Esophagus (tissue), 2 donors: Measurements from ENCODE around the gene CC2D2A. TPM values are rescaled to one million over a fixed set of nuclear protein-coding genes. Genes with fewer than 3 reads are reported as not detected.

ENCODE experiments used
- H3K27ac ChIP-seq, 2 donors: one replicate each; pipeline ENCODE4 v1.5.1; 2013; ENCODE audit warnings: low read depth in 2 of 2, mild to moderate bottlenecking in 2 of 2, inconsistent platforms in 1 of 2, low read length in 1 of 2, moderate library complexity in 1 of 2
- H3K27me3 ChIP-seq, 2 donors: one replicate each; pipeline ENCODE4 v1.6.1; 2013; ENCODE audit warnings: low read length in 2 of 2, control low read depth in 1 of 2, mild to moderate bottlenecking in 1 of 2; ENCODE audit not compliant: insufficient read depth in 2 of 2, control insufficient read depth in 1 of 2
- H3K36me3 ChIP-seq, 2 donors: one replicate each; pipeline ENCODE4 v1.6.1; 2013; ENCODE audit warnings: low read length in 1 of 2; ENCODE audit not compliant: control insufficient read depth in 2 of 2, insufficient read depth in 2 of 2
- H3K4me1 ChIP-seq, 2 donors: one replicate each; pipeline ENCODE4 v1.6.1; 2013; ENCODE audit warnings: low read length in 1 of 2; ENCODE audit not compliant: control insufficient read depth in 2 of 2, insufficient read depth in 2 of 2
- H3K4me3 ChIP-seq, 2 donors: one replicate each; pipeline ENCODE4 v1.5.1; 2013; ENCODE audit warnings: low read length in 2 of 2, mild to moderate bottlenecking in 2 of 2, low read depth in 1 of 2, moderate library complexity in 1 of 2
- H3K9me3 ChIP-seq, 2 donors: one replicate each; pipeline ENCODE4 v1.6.1; 2013; ENCODE audit warnings: mild to moderate bottlenecking in 2 of 2, low read depth in 1 of 2, low read length in 1 of 2, moderate library complexity in 1 of 2; ENCODE audit not compliant: control insufficient read depth in 2 of 2, insufficient read depth in 1 of 2
- WGBS, 2 donors: extraction: QIAGEN DNeasy Blood & Tissue Kit; methylation state at CpG; one replicate each; pipeline ENCODE4 v1.1.7; 2013; 5-methylcytosine and 5-hydroxymethylcytosine counted together
- polyA plus RNA-seq, 2 donors: library from polyadenylated mRNA; stranded (reverse); fragments of 200-250 nt; gene quantifications; one replicate each; pipeline ENCODE4 v1.2.3, GENCODE V29; 2013
- donor health status: healthy with polysubstance abuse.
- donor health status: Bipolar disorder and iron deficiency.

CC2D2A gene
- polyA plus RNA-seq, 2 donors: 4.0 to 4.5 TPM

- 93 to 95% methylated on average over 2 of the region's 2 CpGs for WGBS, 2 donors
- Histone ChIP-seq H3K9me3 (no peaks in the 10 kb centered on the region), H3K27me3 (no peaks in the 10 kb centered on the region), H3K36me3 (no peaks in the 10 kb centered on the region), H3K4me3 (no peak overlapping the region), H3K4me1 (peaks cover 0 to 5% of the 10 kb centered on the region in 2 donors), H3K27ac (no peak overlapping the region)
Observed at GRCh38 chr4:15481961-15482745, 12.5 kb downstream of the CC2D2A start.

- H3K36me3 ChIP-seq: no peaks in the 10 kb centered on the region
- peaks cover 0 to 5% of the 10 kb centered on the region in 2 donors for H3K4me1 ChIP-seq
- no peaks in the 10 kb centered on the region for H3K9me3 ChIP-seq
- H3K27ac ChIP-seq: no peak overlapping the region
- no peak overlapping the region for H3K4me3 ChIP-seq
- 69 to 70% methylated on average over 2 of the region's 2 CpGs for WGBS, 2 donors
- H3K27me3 ChIP-seq: no peaks in the 10 kb centered on the region
Observed at GRCh38 chr4:15482842-15483241, 13.2 kb downstream of the CC2D2A start.

- no peaks in the 10 kb centered on the region for H3K27me3 ChIP-seq
- no peak overlapping the region for H3K4me3 ChIP-seq
- H3K36me3 ChIP-seq: peaks cover 0 to 2% of the 10 kb centered on the region in 2 donors
- H3K4me1 ChIP-seq: no peaks in the 10 kb centered on the region
- peaks cover 0 to 5% of the 10 kb centered on the region in 2 donors for H3K9me3 ChIP-seq
- H3K27ac ChIP-seq: no peak overlapping the region
Observed at GRCh38 chr4:15488136-15488535, 18.5 kb downstream of the CC2D2A start.

- Histone ChIP-seq H3K9me3 (peaks cover 0 to 5% of the 10 kb centered on the region in 2 donors), H3K27ac (no peak overlapping the region), H3K36me3 (peaks cover 0 to 2% of the 10 kb centered on the region in 2 donors), H3K4me1 (no peaks in the 10 kb centered on the region), H3K4me3 (no peak overlapping the region), H3K27me3 (no peaks in the 10 kb centered on the region)
- WGBS, 2 donors: 77 to 81% methylated on average over 6 of the region's 6 CpGs
Observed at GRCh38 chr4:15488658-15489470, 19.2 kb downstream of the CC2D2A start.

- no peak overlapping the region for H3K27ac ChIP-seq
Observed at GRCh38 chr4:15489551-15489950, 19.9 kb downstream of the CC2D2A start.

GRCh38 chr4:15493411-15493810, 23.7 kb downstream of the CC2D2A start:
- Histone ChIP-seq H3K27ac (no peak overlapping the region), H3K9me3 (peaks cover 0 to 4% of the 10 kb centered on the region in 2 donors), H3K4me3 (no peak overlapping the region), H3K4me1 (no peaks in the 10 kb centered on the region), H3K27me3 (no peaks in the 10 kb centered on the region), H3K36me3 (peaks cover 0 to 2% of the 10 kb centered on the region in 2 donors)

More at GRCh38 chr4:15489551-15489950, 19.9 kb downstream of the CC2D2A start:
- 93% methylated on average over 2 of the region's 2 CpGs for WGBS, 2 donors
- Histone ChIP-seq H3K4me1 (no peaks in the 10 kb centered on the region), H3K27me3 (no peaks in the 10 kb centered on the region), H3K9me3 (peaks cover 0 to 5% of the 10 kb centered on the region in 2 donors), H3K4me3 (no peak overlapping the region), H3K36me3 (peaks cover 0 to 2% of the 10 kb centered on the region in 2 donors)

GRCh38 chr4:15495621-15496020, 25.9 kb downstream of the CC2D2A start:
- H3K27ac ChIP-seq: no peak overlapping the region
- H3K9me3 ChIP-seq: no peaks in the 10 kb centered on the region
- no peaks in the 10 kb centered on the region for H3K4me1 ChIP-seq
- WGBS, 2 donors: 43 to 63% methylated on average over 1 of the region's 1 CpG
- no peak overlapping the region for H3K4me3 ChIP-seq
- H3K27me3 ChIP-seq: no peaks in the 10 kb centered on the region
- H3K36me3 ChIP-seq: no peaks in the 10 kb centered on the region

GRCh38 chr4:15498356-15498755, 28.7 kb downstream of the CC2D2A start:
- Histone ChIP-seq H3K4me1 (no peaks in the 10 kb centered on the region), H3K9me3 (no peaks in the 10 kb centered on the region), H3K4me3 (no peak overlapping the region), H3K27me3 (no peaks in the 10 kb centered on the region), H3K27ac (no peak overlapping the region), H3K36me3 (no peaks in the 10 kb centered on the region)
- 34 to 48% methylated on average over 3 of the region's 3 CpGs for WGBS, 2 donors

GRCh38 chr4:15500701-15501100, 31.0 kb downstream of the CC2D2A start:
- WGBS, 2 donors: 87 to 88% methylated on average over 7 of the region's 7 CpGs
- H3K36me3 ChIP-seq: no peaks in the 10 kb centered on the region
- H3K4me1 ChIP-seq: no peaks in the 10 kb centered on the region

More at GRCh38 chr4:15500701-15501100, 31.0 kb downstream of the CC2D2A start:
- H3K9me3 ChIP-seq: no peaks in the 10 kb centered on the region
- no peak overlapping the region for H3K4me3 ChIP-seq
- H3K27ac ChIP-seq: no peak overlapping the region
- H3K27me3 ChIP-seq: no peaks in the 10 kb centered on the region
